ENCODE measurements around the gene TMC7.

DNA sequence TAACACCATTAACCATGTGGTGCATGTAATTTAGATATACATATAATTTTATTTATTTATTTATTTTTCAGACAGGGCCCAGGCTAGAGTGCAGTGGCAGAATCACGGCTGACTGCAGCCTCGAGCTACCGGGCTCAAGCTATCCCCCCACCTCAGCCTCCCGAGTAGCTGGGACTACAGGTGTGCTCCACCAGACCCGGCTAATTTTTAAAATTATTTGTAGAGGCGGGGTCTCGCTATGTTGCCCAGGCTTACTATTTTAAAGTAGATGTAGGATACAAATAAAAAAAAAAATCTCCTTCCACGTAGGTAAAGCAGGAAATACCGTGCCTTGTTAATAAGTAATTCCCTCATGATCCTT lies 83.2 kb downstream of the TMC7 start:
- TF ChIP-seq, protein P1, sequence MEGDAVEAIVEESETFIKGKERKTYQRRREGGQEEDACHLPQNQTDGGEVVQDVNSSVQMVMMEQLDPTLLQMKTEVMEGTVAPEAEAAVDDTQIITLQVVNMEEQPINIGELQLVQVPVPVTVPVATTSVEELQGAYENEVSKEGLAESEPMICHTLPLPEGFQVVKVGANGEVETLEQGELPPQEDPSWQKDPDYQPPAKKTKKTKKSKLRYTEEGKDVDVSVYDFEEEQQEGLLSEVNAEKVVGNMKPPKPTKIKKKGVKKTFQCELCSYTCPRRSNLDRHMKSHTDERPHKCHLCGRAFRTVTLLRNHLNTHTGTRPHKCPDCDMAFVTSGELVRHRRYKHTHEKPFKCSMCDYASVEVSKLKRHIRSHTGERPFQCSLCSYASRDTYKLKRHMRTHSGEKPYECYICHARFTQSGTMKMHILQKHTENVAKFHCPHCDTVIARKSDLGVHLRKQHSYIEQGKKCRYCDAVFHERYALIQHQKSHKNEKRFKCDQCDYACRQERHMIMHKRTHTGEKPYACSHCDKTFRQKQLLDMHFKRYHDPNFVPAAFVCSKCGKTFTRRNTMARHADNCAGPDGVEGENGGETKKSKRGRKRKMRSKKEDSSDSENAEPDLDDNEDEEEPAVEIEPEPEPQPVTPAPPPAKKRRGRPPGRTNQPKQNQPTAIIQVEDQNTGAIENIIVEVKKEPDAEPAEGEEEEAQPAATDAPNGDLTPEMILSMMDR (conservative IDR thresholded peaks at IDR 0.05), result no peak
- TF ChIP-seq ZFX (IDR thresholded peaks at IDR 0.05), result no peak
